Testis (tissue), 2 donors: ENCODE measurements around the gene BLM.

Experiments
- POLR2A ChIP-seq: fragments of 450-650 bp; IDR thresholded peaks from one replicate; pipeline ENCODE4 v1.6.1; 2017; ENCODE audit warnings: antibody characterized with exemption, mild to moderate bottlenecking, moderate library complexity
- TF ChIP-seq, protein P1 (sequence below), 3 experiments: fragments of 450-650 bp in 2 of 3; fragments of 200-600 bp in 1 of 3; sonication (generic) in 1 of 3; IDR thresholded peaks; one replicate each; pipeline ENCODE4 v1.5.1; 2016 to 2019; ENCODE audit warnings: antibody characterized with exemption in 3 of 3, mild to moderate bottlenecking in 2 of 3, moderate library complexity in 1 of 3

DNA sequence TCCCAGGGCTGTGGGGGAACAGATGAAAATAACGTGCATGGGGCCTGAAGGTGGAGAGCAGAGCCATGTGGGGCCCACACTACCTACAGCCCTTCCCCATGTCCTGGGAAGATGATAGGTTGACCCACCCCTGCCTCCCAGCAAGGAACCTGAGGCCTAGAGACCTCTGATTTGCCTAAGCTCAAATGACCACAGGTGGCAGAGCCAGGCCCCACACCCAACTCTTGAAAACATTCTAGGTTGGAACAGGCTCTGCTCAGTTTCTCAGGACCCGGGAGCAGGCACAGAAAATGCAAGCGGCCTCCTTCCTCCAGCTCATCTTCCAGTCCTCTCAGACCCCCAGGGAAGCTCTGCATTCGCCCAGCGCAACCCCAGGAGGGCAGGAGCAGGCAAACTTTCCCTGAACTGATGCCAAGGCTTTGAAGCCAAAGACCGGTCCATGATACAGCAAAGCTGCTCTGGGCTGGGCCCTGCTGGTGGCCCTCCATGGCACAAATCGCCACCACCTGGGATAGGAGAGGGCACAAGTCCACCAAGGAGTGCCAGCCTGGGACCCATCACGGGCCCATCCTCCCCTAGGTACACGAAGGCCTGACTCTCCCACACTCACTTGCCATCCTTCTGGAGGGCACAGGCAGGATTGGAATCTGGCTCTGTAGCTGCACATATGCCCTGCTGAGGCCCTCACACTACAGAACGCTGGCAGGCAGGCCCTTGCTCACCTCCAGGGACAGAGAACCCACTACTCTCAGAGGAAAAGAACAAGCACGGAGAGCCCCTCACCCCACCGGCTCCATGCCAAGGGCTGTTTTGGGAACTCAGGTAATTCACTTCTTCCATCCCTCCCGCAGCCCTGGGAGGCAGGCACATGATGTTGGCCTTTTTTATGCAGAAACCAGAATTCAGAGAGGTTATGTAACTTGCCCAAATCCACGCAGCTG is 100.2 kb downstream of the BLM start:
- TF ChIP-seq POLR2A: no peak
- TF ChIP-seq, protein P1, sequence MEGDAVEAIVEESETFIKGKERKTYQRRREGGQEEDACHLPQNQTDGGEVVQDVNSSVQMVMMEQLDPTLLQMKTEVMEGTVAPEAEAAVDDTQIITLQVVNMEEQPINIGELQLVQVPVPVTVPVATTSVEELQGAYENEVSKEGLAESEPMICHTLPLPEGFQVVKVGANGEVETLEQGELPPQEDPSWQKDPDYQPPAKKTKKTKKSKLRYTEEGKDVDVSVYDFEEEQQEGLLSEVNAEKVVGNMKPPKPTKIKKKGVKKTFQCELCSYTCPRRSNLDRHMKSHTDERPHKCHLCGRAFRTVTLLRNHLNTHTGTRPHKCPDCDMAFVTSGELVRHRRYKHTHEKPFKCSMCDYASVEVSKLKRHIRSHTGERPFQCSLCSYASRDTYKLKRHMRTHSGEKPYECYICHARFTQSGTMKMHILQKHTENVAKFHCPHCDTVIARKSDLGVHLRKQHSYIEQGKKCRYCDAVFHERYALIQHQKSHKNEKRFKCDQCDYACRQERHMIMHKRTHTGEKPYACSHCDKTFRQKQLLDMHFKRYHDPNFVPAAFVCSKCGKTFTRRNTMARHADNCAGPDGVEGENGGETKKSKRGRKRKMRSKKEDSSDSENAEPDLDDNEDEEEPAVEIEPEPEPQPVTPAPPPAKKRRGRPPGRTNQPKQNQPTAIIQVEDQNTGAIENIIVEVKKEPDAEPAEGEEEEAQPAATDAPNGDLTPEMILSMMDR (IDR thresholded peaks at IDR 0.05): no peak
